Measurements from ENCODE around the gene RRM1. TPM values are rescaled to one million over a fixed set of nuclear protein-coding genes. Genes with fewer than 3 reads are reported as not detected.

Gene RRM1
- total RNA-seq, 1 experiment from 2014 or later: 144 TPM

DNA sequence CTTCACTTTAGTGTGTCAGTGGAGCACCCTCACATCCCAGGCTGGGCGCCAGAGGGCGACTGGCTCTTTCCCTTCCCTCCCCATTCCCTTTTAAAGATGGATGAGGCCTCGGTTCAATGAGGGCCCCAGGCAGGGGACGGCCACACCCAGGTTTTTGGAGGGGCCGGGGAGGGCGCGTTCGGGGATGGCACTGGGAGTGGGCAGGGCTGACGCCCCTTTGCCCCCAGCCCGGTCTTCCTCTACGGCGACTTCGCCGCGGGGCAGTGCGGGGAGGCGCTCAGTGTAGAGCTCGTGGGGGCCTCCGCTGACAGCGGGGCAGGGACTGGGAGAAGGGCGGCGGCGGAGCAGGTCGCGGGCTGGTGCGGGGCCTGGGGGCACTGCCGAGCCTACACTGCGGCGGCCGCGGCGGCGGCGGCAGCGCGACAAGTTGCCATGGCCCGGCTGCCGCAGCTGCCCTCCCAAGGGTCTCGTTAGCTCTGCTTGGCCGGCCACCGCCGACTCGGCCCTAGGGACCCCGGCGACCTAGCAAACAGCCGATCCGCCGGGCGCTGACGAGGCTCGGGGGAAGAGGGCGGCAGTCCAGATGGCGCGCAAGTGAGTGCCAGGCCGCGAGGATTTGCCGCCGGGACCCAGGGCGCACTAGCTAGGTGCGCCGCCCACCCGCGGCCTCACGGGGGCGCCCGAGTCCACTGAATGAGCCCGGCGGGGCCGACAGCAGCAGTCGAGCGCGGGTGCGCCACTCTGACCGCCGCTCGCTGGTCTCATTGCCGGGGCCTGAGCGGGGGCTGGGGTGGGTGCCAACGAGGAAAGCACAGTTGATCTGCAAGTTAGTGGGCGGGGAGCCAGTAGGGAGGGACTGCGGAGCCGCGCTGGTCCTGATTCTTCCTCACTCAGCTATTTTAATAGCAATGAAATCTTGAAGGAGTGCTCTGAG is 92.7 kb downstream of the RRM1 start:
- DNase-seq (ENCODE audit: low read depth): peak; percentile 83

Other genes with a start within 250 kb of the RRM1 start
- 7.7 and 13.5 TPM in 2 replicates for gene STIM1, start 239.1 kb upstream of the RRM1 start, total RNA-seq (2014; rRNA removed; shearing (Covaris generic))

All from Daoy (cell line).